ENCODE measurements around the gene RHBDD3.
A peak's percentile ranks its signal among the peaks of the same experiment; 100 is the strongest.

Gene RHBDD3

GRCh38 chr22:29267858-29268510 lies at the start of gene RHBDD3, which contains the start of gene EWSR1:
TSS of gene RHBDD3 (minus strand) at chr22:29267981. CDS start at chr22:29265626, 2,355 bp downstream.
TSS of gene EWSR1 (plus strand) at chr22:29268268. CDS start at chr22:29268337, 69 bp downstream.
- DNase-seq (ENCODE audit: low spot score) = peak; percentile 95

GRCh38 chr22:29316141-29316828 lies 48.5 kb upstream of the RHBDD3 start:
- no peak for DNase-seq (ENCODE audit: low spot score)

- no peak for DNase-seq (ENCODE audit: low spot score)
These were observed 47.7 kb upstream of the RHBDD3 start, which contains the start of gene RASL10A for GRCh38 chr22:29315286-29316140. TSS of gene RASL10A (minus strand) at chr22:29315697. CDS start at chr22:29315246, 451 bp downstream.

- no peak for DNase-seq (ENCODE audit: low spot score)
These were observed 46.9 kb upstream of the RHBDD3 start for GRCh38 chr22:29314537-29315285.

GRCh38 chr22:29313576-29314466 lies 46.0 kb upstream of the RHBDD3 start:
- DNase-seq (ENCODE audit: low spot score) = no peak

GRCh38 chr22:29313126-29313575 lies 45.4 kb upstream of the RHBDD3 start:
- peak; percentile 49 for DNase-seq (ENCODE audit: low spot score)

GRCh38 chr22:29312218-29313125 lies 44.7 kb upstream of the RHBDD3 start:
- no peak for DNase-seq (ENCODE audit: low spot score)

GRCh38 chr22:29311464-29312217 lies 43.9 kb upstream of the RHBDD3 start:
- DNase-seq (ENCODE audit: low spot score) = no peak

- DNase-seq (ENCODE audit: low spot score) = peak; percentile 95
These were observed 43.1 kb upstream of the RHBDD3 start for GRCh38 chr22:29310863-29311339.

GRCh38 chr22:29310065-29310862 lies 42.5 kb upstream of the RHBDD3 start:
- DNase-seq (ENCODE audit: low spot score) = no peak

- DNase-seq (ENCODE audit: low spot score) = no peak
These were observed 41.7 kb upstream of the RHBDD3 start for GRCh38 chr22:29309332-29310064.

- no peak for DNase-seq (ENCODE audit: low spot score)
These were observed 41.0 kb upstream of the RHBDD3 start for GRCh38 chr22:29308791-29309262.

- DNase-seq (ENCODE audit: low spot score) = no peak
These were observed 40.5 kb upstream of the RHBDD3 start for GRCh38 chr22:29308148-29308790.

GRCh38 chr22:29307596-29308147 lies 39.9 kb upstream of the RHBDD3 start:
- DNase-seq (ENCODE audit: low spot score) = no peak

- no peak for DNase-seq (ENCODE audit: low spot score)
These were observed 39.2 kb upstream of the RHBDD3 start for GRCh38 chr22:29306835-29307595.

Measured in pons (tissue), 1 donor.